Tibial nerve (tissue), 4 donors: Measurements from ENCODE around the gene DGCR2. TPM values are rescaled to one million over a fixed set of nuclear protein-coding genes. Genes with fewer than 3 reads are reported as not detected.
"Not testable (repeated sequence)": the region's sequence is repeated elsewhere in the genome, so short reads cannot be mapped to it uniquely, and the experiment has no call there.

Experiments
- DNase-seq, 2 donors: peaks; one replicate each; pipeline ENCODE4 v3.0.0-alpha.2; 2019; ENCODE audit warnings: low spot score in 2 of 2
- H3K27ac ChIP-seq, 4 donors: fragments of 200-600 bp; sonication (generic) in 3 of 4; one replicate each; pipeline ENCODE4 v1.5.1; 2017 to 2019; ENCODE audit warnings: mild to moderate bottlenecking in 1 of 4
- H3K27me3 ChIP-seq, 2 donors: fragments of 200-600 bp; sonication (generic) in 1 of 2; one replicate each; pipeline versions ENCODE4 v1.5.1 to v1.6.0; 2017 to 2019
- H3K36me3 ChIP-seq, 3 donors: fragments of 200-600 bp; sonication (generic); one replicate each; pipeline ENCODE4 v1.5.1; 2018 to 2019
- H3K4me1 ChIP-seq, 4 donors: fragments of 200-600 bp; sonication (generic) in 3 of 4; one replicate each; pipeline ENCODE4 v1.5.1; 2017 to 2019
- H3K4me3 ChIP-seq, 4 donors: fragments of 200-600 bp; sonication (generic) in 3 of 4; one replicate each; pipeline ENCODE4 v1.5.1; 2017 to 2019; ENCODE audit warnings: mild to moderate bottlenecking in 1 of 4, moderate library complexity in 1 of 4
- H3K9me3 ChIP-seq, 4 donors: fragments of 200-600 bp; sonication (generic) in 3 of 4; one replicate each; pipeline ENCODE4 v1.5.1; 2017 to 2019
- CTCF ChIP-seq, 5 experiments: fragments of 200-600 bp in 3 of 5; fragments of 450-650 bp in 2 of 5; sonication (generic) in 3 of 5; IDR thresholded peaks; one replicate each; pipeline ENCODE4 v1.5.1; 2016 to 2019; ENCODE audit warnings: antibody characterized with exemption in 5 of 5, mild to moderate bottlenecking in 3 of 5, moderate library complexity in 2 of 5
- EP300 ChIP-seq, 2 donors: sonication (generic); formaldehyde crosslinking; IDR thresholded peaks; one replicate each; pipeline ENCODE4 v1.6.1; 2017; ENCODE audit warnings: antibody characterized with exemption in 2 of 2, mild to moderate bottlenecking in 1 of 2
- POLR2A ChIP-seq, 2 donors: fragments of 450-650 bp; IDR thresholded peaks; one replicate each; pipeline ENCODE4 v1.6.1; 2017; ENCODE audit warnings: antibody characterized with exemption in 2 of 2, mild to moderate bottlenecking in 2 of 2, moderate library complexity in 2 of 2
- WGBS, 2 donors: methylation state at CpG; one replicate each; pipeline ENCODE4 v1.1.5; 2018; 5-methylcytosine and 5-hydroxymethylcytosine counted together
- total RNA-seq, 4 donors: library from RNA; depleted of rRNA; stranded (reverse); fragments of >200 nt; gene quantifications; one replicate each; pipeline ENCODE4 v1.1.0, GENCODE V29; 2016

DGCR2 gene
- total RNA-seq, 4 donors from 2014 or later = 57.6 to 68.0 (median 58.9) TPM

- no peak for DNase-seq
- H3K9me3 ChIP-seq = peaks cover 0 to 11% (median 0%) of the 10 kb centered on the region in 4 donors
- H3K27ac ChIP-seq = no peak overlapping the region
- H3K4me1 ChIP-seq = peaks cover 0 to 28% (median 20%) of the 10 kb centered on the region in 4 donors
- peaks cover 0 to 58% of the 10 kb centered on the region in 2 donors for H3K27me3 ChIP-seq
- TF ChIP-seq CTCF (IDR thresholded peaks at IDR 0.05) (no peak), EP300 (IDR thresholded peaks at IDR 0.05) (no peak), POLR2A (IDR thresholded peaks at IDR 0.05) (no peak)
- no peak overlapping the region for H3K4me3 ChIP-seq
- H3K36me3 ChIP-seq = no peaks in the 10 kb centered on the region
- 59 to 63% methylated on average over 13 of the region's 13 CpGs for WGBS, 2 donors
These were observed 45.1 kb upstream of the DGCR2 start for GRCh38 chr22:19167106-19167869.

- H3K9me3 ChIP-seq = peaks cover 0 to 11% (median 0%) of the 10 kb centered on the region in 4 donors
- 80 to 82% methylated on average over 8 of the region's 8 CpGs for WGBS, 2 donors
- TF ChIP-seq EP300 (IDR thresholded peaks at IDR 0.05) (no peak), POLR2A (IDR thresholded peaks at IDR 0.05) (no peak), CTCF (IDR thresholded peaks at IDR 0.05) (no peak)
- no peak overlapping the region for H3K4me3 ChIP-seq
- H3K27me3 ChIP-seq = peaks cover 0 to 65% of the 10 kb centered on the region in 2 donors
- no peak for DNase-seq
- no peaks in the 10 kb centered on the region for H3K36me3 ChIP-seq
- peaks cover 0 to 24% (median 17%) of the 10 kb centered on the region in 4 donors for H3K4me1 ChIP-seq
- H3K27ac ChIP-seq = no peak overlapping the region
These were observed 44.2 kb upstream of the DGCR2 start for GRCh38 chr22:19166421-19166820.

GRCh38 chr22:19164425-19164824 is 42.2 kb upstream of the DGCR2 start:
- TF ChIP-seq CTCF (IDR thresholded peaks at IDR 0.05) (no peak), EP300 (IDR thresholded peaks at IDR 0.05) (no peak), POLR2A (IDR thresholded peaks at IDR 0.05) (no peak)
- Histone ChIP-seq H3K9me3 (peaks cover 0 to 11% (median 0%) of the 10 kb centered on the region in 4 donors), H3K27me3 (peaks cover 0 to 60% of the 10 kb centered on the region in 2 donors), H3K4me3 (no peak overlapping the region), H3K27ac (no peak overlapping the region), H3K36me3 (no peaks in the 10 kb centered on the region), H3K4me1 (peaks cover 0 to 7% (median 3%) of the 10 kb centered on the region in 4 donors)
- no peak for DNase-seq
- 92 to 96% methylated on average over 6 of the region's 6 CpGs for WGBS, 2 donors

GRCh38 chr22:19158649-19159048 is 36.4 kb upstream of the DGCR2 start:
- H3K4me1 ChIP-seq, H3K9me3 ChIP-seq, H3K36me3 ChIP-seq, H3K4me3 ChIP-seq, DNase-seq, H3K27ac ChIP-seq: not testable (repeated sequence)
- H3K27me3 ChIP-seq = peaks cover 0 to 20% of the 10 kb centered on the region in 2 donors
- 87 to 90% methylated on average over 11 of the region's 11 CpGs for WGBS, 2 donors

GRCh38 chr22:19156109-19156508 is 33.9 kb upstream of the DGCR2 start:
- H3K27ac ChIP-seq, H3K36me3 ChIP-seq, H3K9me3 ChIP-seq, H3K4me3 ChIP-seq, DNase-seq, H3K4me1 ChIP-seq: not testable (repeated sequence)
- peaks cover 0 to 29% of the 10 kb centered on the region in 2 donors for H3K27me3 ChIP-seq
- WGBS, 2 donors = 89 to 90% methylated on average over 9 of the region's 9 CpGs
